Activated CD8-positive, alpha-beta T cell treated with anti-CD3 and anti-CD28 coated beads for 36 hours (primary cell): ENCODE results near the gene INPP5F. TPM values are rescaled to one million over a fixed set of nuclear protein-coding genes. Genes with fewer than 3 reads are reported as not detected.

Experiments
- ATAC-seq: fragments of 200-7000 bp; cut with Tn5 transposase; one replicate; pipeline ENCODE4 v1.10.0; 2021; ENCODE audit warnings: mild to moderate bottlenecking, moderate library complexity
- CTCF ChIA-PET: fragments of 350-600 bp; sonication (Branson Sonifier 250); formaldehyde crosslinking; loops from one replicate; lab custom pipeline; 2021; ENCODE audit warnings: antibody characterized with exemption; lab: Charles Lee
- POLR2A ChIA-PET: fragments of 350-600 bp; sonication (Branson Sonifier 250); formaldehyde crosslinking; loops from one replicate; lab custom pipeline; 2021; ENCODE audit warnings: antibody characterized with exemption; lab: Charles Lee
- DNase-seq: peaks from one replicate; pipeline ENCODE4 v3.0.0-alpha.2; 2020
- H3K27ac Mint-ChIP-seq: one replicate; pipeline ENCODE4 v1.8.0; 2021; ENCODE audit warnings: mild to moderate bottlenecking, mixed read lengths
- H3K27me3 Mint-ChIP-seq: one replicate; pipeline ENCODE4 v1.8.0; 2021; ENCODE audit warnings: mixed read lengths
- H3K36me3 Mint-ChIP-seq: one replicate; pipeline ENCODE4 v1.8.0; 2021; ENCODE audit warnings: low read depth, mixed read lengths
- H3K4me1 Mint-ChIP-seq: one replicate; pipeline ENCODE4 v1.8.0; 2021; ENCODE audit warnings: low read depth, mixed read lengths
- H3K4me3 Mint-ChIP-seq: one replicate; pipeline ENCODE4 v1.8.0; 2021; ENCODE audit warnings: mild to moderate bottlenecking, moderate library complexity, mixed read lengths
- H3K9me3 Mint-ChIP-seq: one replicate; pipeline ENCODE4 v1.8.0; 2021; ENCODE audit warnings: mixed read lengths
- intact Hi-C: fragments of 100-400 bp; cut with micrococcal nuclease; formaldehyde crosslinking; loops from one replicate; pipeline ENCODE4 v1.10.0; 2022
- total RNA-seq, 2 experiments: library from RNA; stranded (reverse); gene quantifications; one replicate each; pipeline ENCODE4 v1.2.3, GENCODE V29; 2021
- TF ChIP-seq, protein P1 (sequence below): fragments of 200-600 bp; IDR thresholded peaks from one replicate; pipeline ENCODE4 v1.8.0; 2022; ENCODE audit warnings: antibody characterized with exemption, mild to moderate bottlenecking

INPP5F gene
- total RNA-seq, 2 experiments from 2014 or later = 10.7 TPM

GRCh38 chr10:119742947-119743648 lies 17.2 kb downstream of the INPP5F start:
- ChIA-PET CTCF (interaction anchor here (1.0 to 1.8 kb wide), 3 partner anchors 8 to 117 kb away, joined by 3 to 8 read pairs (median 3); no protein-coding TSS in a partner anchor), POLR2A (interaction anchor here (1.2 kb wide), 1 partner anchor 129 kb away, joined by 3 read pairs; the partner anchor contains the start of gene MCMBP)
- Mint-ChIP-seq H3K27me3 (no peaks in the 10 kb centered on the region), H3K4me3 (no peak overlapping the region), H3K36me3 (no peaks in the 10 kb centered on the region), H3K4me1 (peaks cover 27% of the 10 kb centered on the region), H3K27ac (no peak overlapping the region), H3K9me3 (no peaks in the 10 kb centered on the region)
- TF ChIP-seq, protein P1, sequence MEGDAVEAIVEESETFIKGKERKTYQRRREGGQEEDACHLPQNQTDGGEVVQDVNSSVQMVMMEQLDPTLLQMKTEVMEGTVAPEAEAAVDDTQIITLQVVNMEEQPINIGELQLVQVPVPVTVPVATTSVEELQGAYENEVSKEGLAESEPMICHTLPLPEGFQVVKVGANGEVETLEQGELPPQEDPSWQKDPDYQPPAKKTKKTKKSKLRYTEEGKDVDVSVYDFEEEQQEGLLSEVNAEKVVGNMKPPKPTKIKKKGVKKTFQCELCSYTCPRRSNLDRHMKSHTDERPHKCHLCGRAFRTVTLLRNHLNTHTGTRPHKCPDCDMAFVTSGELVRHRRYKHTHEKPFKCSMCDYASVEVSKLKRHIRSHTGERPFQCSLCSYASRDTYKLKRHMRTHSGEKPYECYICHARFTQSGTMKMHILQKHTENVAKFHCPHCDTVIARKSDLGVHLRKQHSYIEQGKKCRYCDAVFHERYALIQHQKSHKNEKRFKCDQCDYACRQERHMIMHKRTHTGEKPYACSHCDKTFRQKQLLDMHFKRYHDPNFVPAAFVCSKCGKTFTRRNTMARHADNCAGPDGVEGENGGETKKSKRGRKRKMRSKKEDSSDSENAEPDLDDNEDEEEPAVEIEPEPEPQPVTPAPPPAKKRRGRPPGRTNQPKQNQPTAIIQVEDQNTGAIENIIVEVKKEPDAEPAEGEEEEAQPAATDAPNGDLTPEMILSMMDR = no peak
- no peak for DNase-seq
- intact Hi-C loops = no loop called here
- ATAC-seq = no peak

DNA sequence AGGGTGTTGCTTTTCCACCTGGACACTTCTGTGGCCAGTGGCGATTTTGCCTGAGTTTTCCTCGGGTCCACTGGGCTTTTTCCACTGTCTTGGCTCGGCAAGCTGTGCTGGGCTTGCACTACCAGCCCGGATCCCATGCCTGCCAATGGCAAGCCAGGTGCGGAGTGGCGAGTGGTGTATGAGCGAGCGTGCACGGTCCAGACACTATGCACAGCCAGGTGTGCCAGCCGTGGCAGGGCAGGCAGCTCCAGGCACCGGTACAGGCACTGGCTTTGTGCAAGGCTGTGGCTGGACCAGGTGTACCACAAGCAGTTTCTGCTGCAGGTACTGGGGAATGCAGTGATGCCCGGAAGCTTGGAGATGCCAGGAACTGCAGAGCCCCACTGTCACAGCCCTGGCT lies 22.1 kb downstream of the INPP5F start:
- no peak for ATAC-seq
- Mint-ChIP-seq H3K9me3 (no peaks in the 10 kb centered on the region), H3K27ac (no peak overlapping the region), H3K36me3 (peaks cover 3% of the 10 kb centered on the region), H3K4me1 (peaks cover 26% of the 10 kb centered on the region), H3K4me3 (no peak overlapping the region), H3K27me3 (no peaks in the 10 kb centered on the region)
- TF ChIP-seq, protein P1 = no peak
- intact Hi-C loops = no loop called here
- DNase-seq = no peak
- ChIA-PET CTCF (interaction anchor here (1.0 to 4.7 kb wide), 2 partner anchors 21 to 111 kb away, joined by 8 to 42 read pairs; partner anchors contain the start of gene INPP5F), POLR2A (no interaction called here)

- Mint-ChIP-seq H3K27me3 (no peaks in the 10 kb centered on the region), H3K4me3 (no peak overlapping the region), H3K4me1 (peaks cover 22% of the 10 kb centered on the region), H3K27ac (no peak overlapping the region), H3K36me3 (peaks cover 3% of the 10 kb centered on the region), H3K9me3 (no peaks in the 10 kb centered on the region)
- TF ChIP-seq, protein P1 = no peak
- CTCF ChIA-PET = interaction anchor here (1.0 to 4.7 kb wide), 3 partner anchors 22 to 110 kb away, joined by 3 to 42 read pairs (median 8); partner anchors contain the start of gene INPP5F
- intact Hi-C loops = no loop called here
- no peak for DNase-seq
- POLR2A ChIA-PET = no interaction called here
- no peak for ATAC-seq
Observed at GRCh38 chr10:119748871-119749270, 23.0 kb downstream of the INPP5F start.

- DNase-seq (no peak), ATAC-seq (no peak)
- TF ChIP-seq, protein P1 = no peak
- intact Hi-C loops = no loop called here
- Mint-ChIP-seq H3K4me1 (peaks cover 17% of the 10 kb centered on the region), H3K9me3 (no peaks in the 10 kb centered on the region), H3K4me3 (no peak overlapping the region), H3K36me3 (peaks cover 3% of the 10 kb centered on the region), H3K27ac (no peak overlapping the region), H3K27me3 (no peaks in the 10 kb centered on the region)
- ChIA-PET CTCF (interaction anchor here (1.0 to 5.3 kb wide), 5 partner anchors 23 to 172 kb away, joined by 3 to 46 read pairs (median 9); partner anchors contain the start of gene INPP5F), POLR2A (no interaction called here)
Observed at GRCh38 chr10:119749455-119749854, 23.6 kb downstream of the INPP5F start.
